GM12875 (cell line): Measurements from ENCODE around the gene VANGL2.
A peak's percentile ranks its signal among the peaks of the same experiment; 100 is the strongest.

Experiments used
- H3K4me3 ChIP-seq: one replicate; pipeline ENCODE4 v1.5.1; 2011; ENCODE audit warnings: low read depth, low read length, control low read depth
- TF ChIP-seq, protein P1 (sequence below): IDR thresholded peaks from 2 replicates; pipeline ENCODE4 v1.5.1; 2011; ENCODE audit warnings: low read depth, mild to moderate bottlenecking, control low read depth, inconsistent platforms, low read length, moderate library complexity, borderline replicate concordance; ENCODE audit not compliant: insufficient read depth

VANGL2 gene

DNA sequence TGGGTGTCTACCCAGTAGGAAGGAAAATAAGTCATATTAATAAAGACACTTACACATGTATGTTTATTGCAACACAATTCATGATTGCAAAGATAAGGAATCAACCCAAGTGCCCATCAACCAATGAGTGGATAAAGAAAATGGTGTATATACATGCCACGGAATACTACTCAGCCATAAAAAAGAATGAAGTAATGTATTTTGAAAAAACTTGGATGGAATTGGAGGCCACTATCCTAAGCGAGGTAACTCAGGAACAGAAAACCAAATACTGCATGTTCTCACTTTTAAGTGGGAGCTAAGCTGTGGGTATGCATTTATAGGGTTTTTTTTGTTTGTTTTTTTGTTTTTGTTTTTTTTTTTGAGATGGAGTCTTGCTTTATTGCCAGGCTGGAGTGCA, 49.1 kb downstream of the VANGL2 start:
- TF ChIP-seq, protein P1, sequence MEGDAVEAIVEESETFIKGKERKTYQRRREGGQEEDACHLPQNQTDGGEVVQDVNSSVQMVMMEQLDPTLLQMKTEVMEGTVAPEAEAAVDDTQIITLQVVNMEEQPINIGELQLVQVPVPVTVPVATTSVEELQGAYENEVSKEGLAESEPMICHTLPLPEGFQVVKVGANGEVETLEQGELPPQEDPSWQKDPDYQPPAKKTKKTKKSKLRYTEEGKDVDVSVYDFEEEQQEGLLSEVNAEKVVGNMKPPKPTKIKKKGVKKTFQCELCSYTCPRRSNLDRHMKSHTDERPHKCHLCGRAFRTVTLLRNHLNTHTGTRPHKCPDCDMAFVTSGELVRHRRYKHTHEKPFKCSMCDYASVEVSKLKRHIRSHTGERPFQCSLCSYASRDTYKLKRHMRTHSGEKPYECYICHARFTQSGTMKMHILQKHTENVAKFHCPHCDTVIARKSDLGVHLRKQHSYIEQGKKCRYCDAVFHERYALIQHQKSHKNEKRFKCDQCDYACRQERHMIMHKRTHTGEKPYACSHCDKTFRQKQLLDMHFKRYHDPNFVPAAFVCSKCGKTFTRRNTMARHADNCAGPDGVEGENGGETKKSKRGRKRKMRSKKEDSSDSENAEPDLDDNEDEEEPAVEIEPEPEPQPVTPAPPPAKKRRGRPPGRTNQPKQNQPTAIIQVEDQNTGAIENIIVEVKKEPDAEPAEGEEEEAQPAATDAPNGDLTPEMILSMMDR: no peak
- H3K4me3 ChIP-seq: no peak overlapping the region

DNA sequence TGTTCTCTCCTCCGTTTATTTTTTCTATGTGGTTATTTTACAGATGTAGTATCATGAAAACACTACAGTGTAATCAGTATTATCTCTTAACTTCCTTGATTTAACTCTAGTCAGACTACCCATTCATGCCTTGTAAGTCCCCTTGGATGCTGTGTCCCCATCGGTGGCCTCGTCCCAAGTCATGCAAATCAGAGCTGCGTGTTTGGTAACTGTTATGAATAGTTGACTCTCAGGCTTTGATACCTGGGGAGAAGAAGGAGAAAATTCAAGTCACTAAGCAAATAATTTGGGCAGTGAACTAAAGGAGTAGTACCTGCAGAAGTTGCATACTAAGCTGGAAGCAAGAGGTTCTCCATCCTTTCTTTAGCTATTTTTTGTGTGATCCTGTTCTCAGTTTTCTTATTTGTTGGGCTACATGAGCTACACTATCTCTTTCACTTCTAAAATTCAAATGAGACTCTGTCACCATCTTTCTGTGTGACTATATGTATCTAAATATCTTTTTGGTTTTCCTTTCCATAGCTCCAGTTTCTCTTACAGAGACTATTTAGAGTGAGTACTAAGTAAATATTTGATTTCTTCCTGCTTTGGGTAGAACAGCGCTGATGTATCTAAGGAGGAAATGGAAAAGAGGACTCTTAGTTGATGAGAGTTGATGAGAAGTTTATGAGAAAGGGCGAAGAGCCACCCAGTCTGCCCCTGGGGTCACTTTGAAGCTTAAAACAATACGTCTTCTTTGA, 50.9 kb downstream of the VANGL2 start:
- no peak overlapping the region for H3K4me3 ChIP-seq
- TF ChIP-seq, protein P1: no peak

DNA sequence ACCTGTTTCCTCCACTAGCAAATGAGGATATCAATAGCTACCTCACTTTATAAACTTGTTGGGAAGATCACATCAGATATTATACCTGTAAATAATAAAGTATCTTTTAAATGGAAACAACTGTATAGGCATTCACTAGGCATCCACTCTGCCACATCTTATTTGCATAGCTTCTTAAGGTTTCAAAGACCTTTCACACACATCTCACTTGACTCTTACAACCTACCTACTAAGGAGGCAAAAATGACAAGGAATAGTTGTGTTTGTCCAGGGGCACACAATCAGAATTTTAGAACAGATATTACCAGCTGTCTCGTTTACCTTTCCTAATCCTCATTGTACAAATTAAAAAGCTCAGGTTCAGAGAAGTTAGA, 51.5 kb downstream of the VANGL2 start:
- no peak overlapping the region for H3K4me3 ChIP-seq
- TF ChIP-seq, protein P1: no peak

DNA sequence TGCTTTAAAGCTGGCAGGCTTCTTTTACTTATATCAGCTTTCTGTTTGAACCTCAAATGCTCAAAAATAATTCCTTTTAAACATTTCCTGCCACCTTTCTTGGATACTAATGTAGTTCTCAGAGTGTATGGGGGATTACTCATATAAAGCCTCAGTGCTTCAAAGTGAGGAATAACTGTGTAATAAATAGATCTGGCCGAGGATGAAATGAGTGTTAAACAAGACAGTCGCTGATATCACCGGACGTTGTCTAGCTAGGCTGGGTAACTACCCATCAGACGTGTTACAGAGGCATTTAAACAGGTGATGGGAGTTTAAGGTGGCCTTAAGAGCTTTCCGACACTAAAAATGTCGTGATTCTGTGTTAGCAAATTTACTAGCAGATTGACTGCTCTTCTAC, 53.1 kb downstream of the VANGL2 start:
- TF ChIP-seq, protein P1: no peak
- H3K4me3 ChIP-seq: no peak overlapping the region

DNA sequence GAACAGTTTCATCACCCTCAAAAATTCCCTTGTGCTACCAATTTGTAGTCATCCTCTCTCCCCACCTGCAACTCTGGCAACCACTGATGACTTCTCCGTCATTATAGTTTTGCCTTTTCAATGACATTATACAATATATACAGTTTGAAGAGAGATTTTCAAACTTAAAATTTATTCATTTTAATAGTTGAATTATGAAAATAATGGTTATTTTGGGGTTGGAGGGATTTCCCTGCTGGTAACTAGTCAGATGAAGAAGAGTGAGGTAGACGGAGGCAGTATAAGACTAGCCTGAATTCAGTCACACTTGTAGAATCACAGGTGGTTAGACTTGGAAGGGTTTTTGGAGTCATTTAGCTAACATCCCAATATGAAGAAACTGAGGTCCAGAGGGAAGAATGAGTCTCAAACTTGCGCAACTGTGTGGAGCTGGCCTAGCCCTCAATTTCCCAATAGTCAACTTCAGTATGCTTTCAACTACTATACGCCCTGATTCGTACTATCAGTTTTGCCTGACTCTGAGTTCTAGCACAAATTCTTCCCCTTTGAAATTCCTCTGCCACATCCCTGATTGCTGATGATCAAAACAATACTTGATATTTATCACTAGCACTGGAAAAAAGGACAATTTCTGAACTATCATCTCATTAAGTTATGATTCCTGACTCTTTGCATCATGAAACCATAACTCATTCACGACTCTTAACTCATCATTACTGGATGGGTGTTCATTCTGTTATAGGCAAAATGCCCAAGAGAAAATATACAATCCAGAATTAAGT, 54.2 kb downstream of the VANGL2 start:
- TF ChIP-seq, protein P1: no peak
- H3K4me3 ChIP-seq: peak overlapping the region; percentile 16

DNA sequence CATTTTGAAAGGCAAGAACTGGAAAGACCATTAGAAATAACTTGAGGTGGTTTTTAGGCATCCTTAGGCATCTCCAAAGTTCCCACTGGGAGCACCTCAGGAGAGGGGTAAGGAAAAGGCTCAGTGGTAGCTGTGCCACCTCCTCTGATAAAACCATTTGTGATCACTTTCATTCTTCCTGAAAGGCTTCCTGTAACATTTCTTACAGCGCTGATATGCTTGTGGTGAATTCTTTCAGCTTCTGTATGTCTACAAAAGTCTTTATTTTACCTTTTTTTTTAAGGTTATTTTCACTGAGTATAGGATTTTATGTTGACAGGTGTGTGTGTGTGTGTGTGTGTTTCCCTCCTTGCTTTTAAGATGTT, 54.8 kb downstream of the VANGL2 start:
- no peak overlapping the region for H3K4me3 ChIP-seq
- TF ChIP-seq, protein P1: no peak

DNA sequence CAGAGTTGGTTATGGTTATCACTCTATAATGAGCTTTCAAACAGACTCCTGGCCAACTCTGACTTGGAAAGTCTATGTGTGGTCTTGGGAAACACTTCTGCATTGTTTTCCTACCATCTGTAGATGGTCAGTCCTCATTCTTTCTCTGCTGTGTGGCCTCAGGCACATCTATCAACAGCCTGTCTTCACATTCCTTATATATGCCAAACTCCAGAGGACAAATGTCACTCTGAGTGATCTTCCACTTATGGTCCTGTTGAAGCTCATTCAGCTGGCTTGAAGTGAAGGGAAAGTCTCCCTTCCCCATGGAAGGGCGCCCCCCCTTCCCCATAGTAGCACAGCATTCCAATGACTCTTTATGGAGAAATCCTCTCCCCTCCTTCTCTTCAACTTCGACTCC, 58.7 kb downstream of the VANGL2 start:
- TF ChIP-seq, protein P1: no peak
- H3K4me3 ChIP-seq: no peak overlapping the region
